CD4-positive, alpha-beta T cell treated with Interleukin-17A for 1 hour (primary cell): ENCODE results near the gene RNF141.

ENCODE experiments used
- DNase-seq: peaks from one replicate; pipeline ENCODE4 v3.0.0-alpha.2; 2020

The RNF141 gene

DNA sequence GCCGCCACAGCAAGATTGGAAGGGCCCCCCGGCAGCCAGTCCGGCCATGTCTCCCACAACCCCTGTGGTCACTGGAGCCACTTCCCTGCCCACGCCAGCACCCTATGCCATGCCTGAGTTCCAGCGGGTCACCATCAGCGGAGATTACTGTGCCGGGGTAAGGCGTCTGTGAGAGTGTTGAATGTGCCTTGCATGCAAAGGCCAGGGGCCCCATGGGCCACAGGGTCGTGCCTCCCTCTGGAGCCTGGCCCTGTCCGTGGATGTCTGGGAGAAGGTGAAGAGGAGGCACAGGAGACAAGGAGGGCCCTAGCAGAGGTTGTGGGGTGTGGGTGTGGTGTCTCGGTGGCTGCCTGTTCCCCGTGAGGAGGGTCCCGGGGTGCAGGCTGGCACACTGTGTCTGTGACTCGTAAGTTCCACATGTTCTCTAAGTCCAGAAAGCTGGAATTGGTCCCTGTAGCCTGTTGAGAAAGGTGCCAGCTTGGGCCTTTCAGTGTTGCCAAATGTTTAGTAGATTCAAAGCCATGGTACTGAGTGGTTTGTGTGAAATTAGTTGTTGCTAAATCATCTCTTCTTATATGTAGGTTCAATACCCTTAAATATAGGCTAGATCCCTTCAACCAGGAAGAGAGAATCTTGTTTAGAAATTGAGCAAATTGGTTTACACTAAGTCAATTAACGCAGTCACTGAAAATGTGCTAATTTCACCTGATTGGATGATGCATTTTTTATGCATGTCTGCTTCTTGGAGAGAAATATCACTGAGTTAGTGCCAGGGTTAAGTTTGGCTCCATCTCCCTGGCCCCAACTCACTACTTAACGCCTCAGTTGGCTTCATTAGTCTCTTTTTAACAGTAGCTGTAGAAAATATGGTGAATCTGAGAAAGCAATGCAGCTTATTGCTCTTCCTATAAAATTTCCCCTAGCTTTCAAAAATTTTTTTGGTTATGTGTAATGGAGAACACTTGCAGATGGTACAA, 62.1 kb downstream of the RNF141 start:
- DNase-seq = no peak

DNA sequence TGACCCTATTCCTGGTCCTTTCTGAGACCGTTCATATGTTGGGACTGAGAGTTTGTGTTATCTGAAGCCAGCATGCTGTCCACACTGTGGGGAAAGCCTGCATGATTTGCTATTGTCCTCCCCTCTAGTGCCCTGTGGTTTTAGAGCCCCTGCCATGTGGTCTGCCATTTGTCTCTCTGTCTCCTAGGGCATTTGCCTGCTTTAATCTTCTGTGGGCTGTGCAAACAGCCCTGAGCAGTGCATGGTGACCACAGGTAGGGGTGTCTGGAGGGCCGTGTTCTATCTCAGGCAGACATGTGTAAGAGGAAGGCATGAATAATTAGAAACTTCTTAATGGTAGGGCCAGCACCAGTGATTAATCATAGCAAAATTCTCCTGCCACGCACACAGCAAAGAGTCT, 62.9 kb downstream of the RNF141 start:
- DNase-seq = no peak

DNA sequence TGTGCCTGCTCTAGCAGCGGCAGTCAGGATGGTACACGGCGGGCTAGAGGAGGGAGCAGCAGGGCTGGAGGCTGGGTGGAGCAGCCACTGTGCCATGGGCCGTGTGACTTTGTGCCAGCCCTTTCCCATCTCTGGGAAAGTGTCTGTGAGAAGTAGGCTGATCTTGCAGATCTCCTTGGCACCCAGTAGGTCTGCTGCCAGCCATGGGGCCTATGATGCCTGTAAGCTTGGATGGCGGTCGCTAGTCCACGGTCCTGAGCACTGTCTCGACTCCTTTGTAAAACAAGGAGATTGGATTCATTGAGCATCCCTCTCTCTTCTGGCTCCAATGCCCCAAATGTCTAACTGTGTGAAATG, 63.3 kb downstream of the RNF141 start:
- no peak for DNase-seq

DNA sequence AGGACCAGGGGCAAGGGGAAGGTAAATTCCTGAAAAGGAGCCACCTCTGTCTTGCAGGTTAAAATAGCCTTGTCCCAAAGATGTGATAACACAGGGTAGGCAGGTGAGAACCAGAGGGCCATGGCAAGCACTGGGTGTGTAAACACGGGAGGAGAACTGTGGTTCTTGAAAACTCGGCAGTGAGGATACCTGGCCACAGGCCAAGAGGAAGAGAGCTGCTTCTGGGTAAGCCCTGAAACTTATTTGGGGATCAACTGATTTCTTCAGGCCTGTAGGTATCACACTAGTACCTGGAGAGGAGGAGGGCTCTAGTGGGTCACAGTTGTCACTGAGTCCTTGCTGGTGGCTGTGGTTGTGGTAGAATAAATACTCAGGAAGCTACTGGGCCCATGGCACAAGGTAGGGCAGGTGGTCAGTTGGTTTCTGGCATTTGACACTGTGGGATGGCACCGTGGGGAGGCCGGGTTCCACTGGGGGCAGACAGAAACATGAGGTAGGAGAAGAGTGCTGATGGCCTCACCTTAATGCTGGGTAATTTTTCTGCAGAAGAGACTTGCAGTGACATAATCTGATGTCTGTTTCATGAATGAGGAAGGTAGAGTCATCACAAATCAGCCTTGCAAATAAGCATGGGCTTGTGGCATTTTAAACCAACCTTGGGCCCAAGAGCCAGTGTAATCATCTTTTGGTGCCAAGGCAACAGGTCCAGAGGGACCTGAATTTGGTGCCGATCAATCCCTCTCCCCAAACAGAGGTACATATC, 63.9 kb downstream of the RNF141 start:
- DNase-seq = no peak

DNA sequence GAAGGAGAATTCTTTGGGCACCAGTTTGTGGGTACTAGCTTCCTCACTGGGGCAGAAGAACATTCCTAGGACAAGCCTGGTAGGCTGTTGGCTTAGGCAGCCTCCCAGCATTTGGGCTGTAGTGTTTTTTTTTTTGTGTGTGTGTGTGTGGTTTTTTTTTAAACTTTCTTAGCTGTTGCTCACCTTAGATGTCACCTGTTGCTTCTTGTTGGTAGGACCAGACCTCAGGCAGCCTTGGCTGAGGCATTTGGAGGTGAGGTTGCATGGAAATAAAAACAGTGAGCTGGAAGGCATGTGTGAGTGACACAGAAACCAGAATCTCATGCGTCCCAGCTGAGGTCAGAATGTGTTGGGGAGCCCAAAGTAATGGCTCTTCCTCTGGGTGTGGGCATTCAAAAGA, 64.6 kb downstream of the RNF141 start:
- no peak for DNase-seq

DNA sequence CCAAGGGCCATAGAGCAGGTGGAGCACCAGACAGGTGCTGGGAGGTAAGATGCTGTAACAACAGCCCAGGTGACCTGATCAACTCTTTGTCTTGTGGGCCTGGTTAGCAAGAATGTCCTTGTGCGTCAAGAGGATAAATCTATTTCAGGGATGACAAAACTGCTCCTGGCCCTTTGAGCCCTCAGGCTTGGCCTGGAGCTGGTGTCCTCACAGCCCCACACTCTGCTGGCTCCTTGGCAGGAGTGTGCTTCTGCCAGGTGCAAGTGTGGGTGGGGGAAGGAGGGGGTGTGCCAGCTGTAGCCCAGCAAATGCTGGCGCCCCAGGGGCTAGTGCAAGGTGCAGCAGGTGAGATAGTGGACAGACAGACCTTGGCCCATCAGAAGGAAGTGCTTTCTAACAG, 66.4 kb downstream of the RNF141 start:
- no peak for DNase-seq

DNA sequence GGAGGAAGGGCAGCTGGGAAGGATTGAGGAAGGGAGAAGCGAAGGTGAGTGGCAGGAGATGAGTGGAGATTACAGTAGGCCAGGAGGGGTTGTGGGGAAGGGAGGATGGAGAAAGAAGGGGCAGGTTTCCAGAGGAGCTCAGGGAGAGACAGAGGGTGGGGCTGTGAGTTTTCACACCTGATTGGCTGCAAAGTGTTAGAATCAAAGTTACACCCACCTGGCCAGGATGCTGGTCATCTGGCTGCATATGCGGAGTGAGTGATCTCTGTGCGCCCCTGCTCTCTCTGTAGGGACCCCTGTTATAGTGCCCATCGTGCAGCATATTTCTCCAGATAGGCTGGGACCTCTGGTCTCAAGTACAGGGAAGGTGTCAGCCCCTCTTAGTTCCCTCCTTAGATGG, 67.6 kb downstream of the RNF141 start:
- DNase-seq = no peak

DNA sequence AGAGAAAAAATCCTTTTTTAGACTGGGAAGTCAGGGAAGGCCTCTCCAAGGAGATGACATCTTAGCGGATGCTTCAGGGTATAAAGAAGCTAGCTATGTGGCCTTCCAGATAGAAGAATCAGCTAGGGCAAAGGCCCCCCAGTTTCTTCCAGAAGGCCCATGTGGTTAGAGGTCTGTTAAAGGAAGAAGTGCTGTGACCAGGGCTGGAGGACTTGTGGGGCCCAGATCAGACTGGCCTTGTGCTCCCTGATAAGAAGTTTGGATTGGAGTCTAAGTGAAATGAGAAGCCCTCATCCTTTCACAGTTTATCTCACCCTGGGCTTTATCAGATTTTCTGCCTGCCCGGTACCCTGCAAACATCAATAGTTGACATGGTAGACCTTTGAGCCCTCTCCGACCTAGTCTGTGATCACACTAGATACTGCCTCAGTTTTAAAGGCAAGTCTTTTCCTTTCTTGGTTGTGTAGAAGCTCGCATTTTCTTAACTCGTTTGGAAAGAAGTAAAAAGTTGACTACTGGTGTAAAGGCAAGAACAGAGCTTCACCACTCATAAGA, 78.2 kb downstream of the RNF141 start:
- DNase-seq = no peak
